ENCODE results near the gene SLC12A4. TPM values are rescaled to one million over a fixed set of nuclear protein-coding genes. Genes with fewer than 3 reads are reported as not detected.

SLC12A4 gene
- total RNA-seq, 1 donor from 2014 or later = 40.6 TPM

DNA sequence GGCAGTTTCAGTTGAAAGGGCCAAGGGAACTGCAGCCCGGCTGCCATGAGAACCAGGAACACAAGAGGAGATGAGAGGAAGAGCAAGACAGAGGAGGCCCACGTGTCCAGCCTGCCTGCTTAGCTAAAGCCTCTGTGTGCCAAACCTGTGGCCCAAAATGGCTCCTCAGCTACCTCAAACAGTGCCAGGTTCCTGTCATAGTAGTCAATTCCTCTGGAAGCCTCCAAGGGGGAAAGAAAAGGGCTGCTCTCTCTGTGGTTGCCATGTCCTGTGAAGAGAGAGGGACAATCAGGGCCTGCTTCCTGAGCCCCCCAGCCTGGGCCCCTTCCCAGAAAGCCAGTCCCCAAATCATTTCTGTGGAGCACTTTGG, 5.2 kb downstream of the SLC12A4 start:
- no peak for DNase-seq
- H3K4me1 Mint-ChIP-seq = peaks cover 19% of the 10 kb centered on the region

GRCh38 chr16:67962135-67962534, 6.3 kb downstream of the SLC12A4 start:
- no peak for DNase-seq
- Mint-ChIP-seq H3K27ac (no peak overlapping the region), H3K36me3 (ENCODE audit: low read depth) (peaks cover 23% of the 10 kb centered on the region), H3K4me3 (no peak overlapping the region), H3K9me3 (no peaks in the 10 kb centered on the region), H3K27me3 (no peaks in the 10 kb centered on the region), H3K4me1 (peaks cover 15% of the 10 kb centered on the region)
- intact Hi-C loops (cut with micrococcal nuclease) = no loop called here

More for the DNA sequence above, 5.2 kb downstream of the SLC12A4 start:
- no peak overlapping the region for H3K4me3 Mint-ChIP-seq
- no peak overlapping the region for H3K27ac Mint-ChIP-seq
- H3K27me3 Mint-ChIP-seq = no peaks in the 10 kb centered on the region
- peaks cover 21% of the 10 kb centered on the region for H3K36me3 Mint-ChIP-seq (ENCODE audit: low read depth)
- H3K9me3 Mint-ChIP-seq = no peaks in the 10 kb centered on the region
- intact Hi-C loops (cut with micrococcal nuclease) = no loop called here

- Mint-ChIP-seq H3K27ac (no peak overlapping the region), H3K4me3 (no peak overlapping the region), H3K36me3 (ENCODE audit: low read depth) (peaks cover 23% of the 10 kb centered on the region), H3K27me3 (no peaks in the 10 kb centered on the region), H3K9me3 (no peaks in the 10 kb centered on the region), H3K4me1 (peaks cover 9% of the 10 kb centered on the region)
- no peak for DNase-seq
- intact Hi-C loops (cut with micrococcal nuclease) = no loop called here
Measured at GRCh38 chr16:67961551-67961957, 6.9 kb downstream of the SLC12A4 start.

GRCh38 chr16:67959536-67960329, 8.7 kb downstream of the SLC12A4 start:
- no peak overlapping the region for H3K27ac Mint-ChIP-seq
- H3K36me3 Mint-ChIP-seq (ENCODE audit: low read depth) = peaks cover 25% of the 10 kb centered on the region
- no peaks in the 10 kb centered on the region for H3K27me3 Mint-ChIP-seq
- peaks cover 5% of the 10 kb centered on the region for H3K4me1 Mint-ChIP-seq
- no peaks in the 10 kb centered on the region for H3K9me3 Mint-ChIP-seq
- intact Hi-C loops (cut with micrococcal nuclease) = no loop called here
- no peak overlapping the region for H3K4me3 Mint-ChIP-seq
- no peak for DNase-seq

GRCh38 chr16:67957622-67958021, 10.8 kb downstream of the SLC12A4 start:
- DNase-seq = no peak
- intact Hi-C loops (cut with micrococcal nuclease) = no loop called here
- peaks cover 27% of the 10 kb centered on the region for H3K36me3 Mint-ChIP-seq (ENCODE audit: low read depth)
- no peak overlapping the region for H3K27ac Mint-ChIP-seq
- peaks cover 3% of the 10 kb centered on the region for H3K4me1 Mint-ChIP-seq
- no peak overlapping the region for H3K4me3 Mint-ChIP-seq
- H3K27me3 Mint-ChIP-seq = no peaks in the 10 kb centered on the region
- no peaks in the 10 kb centered on the region for H3K9me3 Mint-ChIP-seq

GRCh38 chr16:67954421-67955196, 13.8 kb downstream of the SLC12A4 start:
- Mint-ChIP-seq H3K27me3 (no peaks in the 10 kb centered on the region), H3K36me3 (ENCODE audit: low read depth) (peaks cover 20% of the 10 kb centered on the region), H3K27ac (no peak overlapping the region), H3K4me3 (no peak overlapping the region), H3K9me3 (no peaks in the 10 kb centered on the region), H3K4me1 (peaks cover 4% of the 10 kb centered on the region)
- DNase-seq = no peak
- intact Hi-C loops (cut with micrococcal nuclease) = no loop called here

- intact Hi-C loops (cut with micrococcal nuclease) = no loop called here
- H3K36me3 Mint-ChIP-seq (ENCODE audit: low read depth) = peaks cover 20% of the 10 kb centered on the region
- H3K4me1 Mint-ChIP-seq = peaks cover 4% of the 10 kb centered on the region
- no peaks in the 10 kb centered on the region for H3K27me3 Mint-ChIP-seq
- H3K4me3 Mint-ChIP-seq = no peak overlapping the region
- no peaks in the 10 kb centered on the region for H3K9me3 Mint-ChIP-seq
- no peak overlapping the region for H3K27ac Mint-ChIP-seq
- no peak for DNase-seq
Measured at GRCh38 chr16:67953641-67954375, 14.6 kb downstream of the SLC12A4 start.

DNA sequence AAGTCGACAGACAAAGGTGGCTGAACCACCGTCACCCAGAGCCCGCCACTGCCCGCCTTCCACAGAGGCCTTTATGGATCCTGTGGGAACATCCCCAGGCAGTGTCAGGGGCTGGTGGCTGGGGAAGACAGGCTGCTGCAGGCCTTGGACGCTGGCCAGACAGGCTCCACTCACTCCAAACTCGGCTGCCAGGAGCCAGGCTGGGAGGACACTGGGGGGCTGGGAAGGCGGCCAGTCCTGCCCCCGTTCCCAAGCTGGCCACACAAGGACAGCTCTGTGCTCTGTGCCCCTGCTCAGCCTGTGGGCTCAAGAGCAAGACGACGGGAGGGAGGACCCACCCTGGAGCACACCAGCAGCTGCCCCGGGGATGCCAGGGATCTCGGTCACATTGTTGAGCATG, 17.0 kb downstream of the SLC12A4 start:
- peaks cover 15% of the 10 kb centered on the region for H3K36me3 Mint-ChIP-seq (ENCODE audit: low read depth)
- H3K4me1 Mint-ChIP-seq = peaks cover 1% of the 10 kb centered on the region
- DNase-seq = no peak
- H3K4me3 Mint-ChIP-seq = no peak overlapping the region
- intact Hi-C loops (cut with micrococcal nuclease) = no loop called here
- no peak overlapping the region for H3K27ac Mint-ChIP-seq
- H3K9me3 Mint-ChIP-seq = no peaks in the 10 kb centered on the region
- H3K27me3 Mint-ChIP-seq = no peaks in the 10 kb centered on the region

DNA sequence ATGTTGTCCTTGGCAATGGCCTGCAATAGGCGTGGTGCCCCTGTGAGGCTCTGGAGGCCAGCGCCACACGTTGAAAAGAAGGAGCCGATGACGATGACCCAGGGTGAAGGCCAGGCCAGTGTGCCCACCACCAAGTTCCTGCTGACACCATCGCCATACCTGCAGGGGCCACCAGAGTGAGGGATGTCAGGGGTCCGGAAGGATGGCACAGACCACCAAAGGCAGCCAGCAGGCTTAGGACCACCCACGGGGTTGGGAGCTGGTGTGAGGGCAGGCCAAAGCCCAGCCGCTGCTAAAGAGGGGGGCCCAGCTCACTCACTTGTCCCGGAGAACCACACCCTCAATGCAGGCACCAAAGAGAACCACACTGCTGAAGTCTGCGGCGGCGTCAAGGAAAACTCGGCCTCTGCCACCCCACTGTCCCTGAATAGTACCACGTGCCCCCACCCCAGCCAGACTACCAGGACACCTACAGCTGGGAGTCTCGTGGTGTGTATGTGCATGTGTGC, 18.0 kb downstream of the SLC12A4 start:
- no peak overlapping the region for H3K4me3 Mint-ChIP-seq

GRCh38 chr16:67949645-67950044, 18.8 kb downstream of the SLC12A4 start:
- Mint-ChIP-seq H3K4me1 (peaks cover 1% of the 10 kb centered on the region), H3K9me3 (no peaks in the 10 kb centered on the region), H3K4me3 (no peak overlapping the region), H3K27me3 (no peaks in the 10 kb centered on the region), H3K36me3 (ENCODE audit: low read depth) (peaks cover 18% of the 10 kb centered on the region), H3K27ac (no peak overlapping the region)
- DNase-seq = no peak
- intact Hi-C loops (cut with micrococcal nuclease) = no loop called here

More for the DNA sequence above, 18.0 kb downstream of the SLC12A4 start:
- Mint-ChIP-seq H3K4me1 (peaks cover 1% of the 10 kb centered on the region), H3K36me3 (ENCODE audit: low read depth) (peaks cover 20% of the 10 kb centered on the region), H3K9me3 (no peaks in the 10 kb centered on the region), H3K27ac (no peak overlapping the region), H3K27me3 (no peaks in the 10 kb centered on the region)
- no peak for DNase-seq
- intact Hi-C loops (cut with micrococcal nuclease) = no loop called here

DNA sequence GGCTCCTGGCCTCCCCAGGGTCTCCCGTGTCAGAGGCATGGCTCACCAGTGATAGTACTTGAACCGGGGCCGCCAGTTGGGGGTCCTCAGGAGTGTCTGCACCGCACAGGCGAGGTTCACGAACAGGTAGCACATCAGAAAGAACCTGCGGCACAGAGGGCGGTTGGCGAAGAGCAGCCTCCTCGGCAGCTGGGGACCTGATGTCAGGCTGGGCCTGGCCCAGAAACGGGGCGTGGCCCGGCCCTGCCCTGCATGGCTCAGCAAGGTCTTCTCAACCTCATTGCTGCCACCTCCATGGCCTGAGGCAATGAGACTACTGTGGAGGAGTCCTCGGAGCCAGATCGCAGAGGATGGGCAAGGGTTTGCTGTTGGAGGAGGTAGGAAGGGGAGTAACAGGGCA, 20.4 kb downstream of the SLC12A4 start:
- no peak for DNase-seq
- H3K36me3 Mint-ChIP-seq (ENCODE audit: low read depth) = peaks cover 18% of the 10 kb centered on the region
- intact Hi-C loops (cut with micrococcal nuclease) = no loop called here
- peaks cover 1% of the 10 kb centered on the region for H3K4me1 Mint-ChIP-seq
- H3K9me3 Mint-ChIP-seq = no peaks in the 10 kb centered on the region
- H3K4me3 Mint-ChIP-seq = no peak overlapping the region
- H3K27ac Mint-ChIP-seq = no peak overlapping the region
- no peaks in the 10 kb centered on the region for H3K27me3 Mint-ChIP-seq

DNA sequence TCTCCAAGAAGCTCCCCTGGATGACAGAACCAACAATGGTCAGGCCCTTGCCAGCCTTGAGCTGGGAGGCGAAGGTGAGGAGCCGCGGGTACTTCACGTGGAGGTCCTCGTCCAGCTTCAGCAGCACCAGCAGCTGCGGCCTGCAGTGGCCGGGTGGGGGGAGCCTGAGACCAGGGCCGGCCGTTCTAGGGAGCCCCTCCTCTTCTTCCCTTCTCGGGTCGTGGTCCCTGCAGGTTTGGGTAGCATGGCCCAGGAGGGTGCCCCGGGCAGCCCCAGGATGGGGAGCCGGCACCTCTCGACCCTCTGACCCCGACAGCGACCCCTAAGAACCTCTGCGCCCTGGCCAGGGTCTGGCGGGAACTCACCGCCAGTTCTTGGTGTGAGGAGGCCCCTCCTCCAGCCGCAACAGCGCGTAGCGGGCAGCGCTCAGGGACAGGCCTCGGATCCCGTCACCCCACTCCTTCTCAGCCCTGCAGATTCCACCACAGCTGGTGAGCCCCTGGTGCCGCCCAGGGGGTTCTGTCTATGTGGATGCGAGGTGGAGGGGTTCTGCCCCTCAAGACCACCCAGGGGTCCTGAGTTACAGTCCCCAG, 21.4 kb downstream of the SLC12A4 start:
- no peak overlapping the region for H3K27ac Mint-ChIP-seq
- H3K36me3 Mint-ChIP-seq (ENCODE audit: low read depth) = peaks cover 16% of the 10 kb centered on the region
- no peaks in the 10 kb centered on the region for H3K4me1 Mint-ChIP-seq
- no peaks in the 10 kb centered on the region for H3K9me3 Mint-ChIP-seq
- intact Hi-C loops (cut with micrococcal nuclease) = no loop called here
- DNase-seq = no peak
- H3K4me3 Mint-ChIP-seq = no peak overlapping the region
- H3K27me3 Mint-ChIP-seq = no peaks in the 10 kb centered on the region

DNA sequence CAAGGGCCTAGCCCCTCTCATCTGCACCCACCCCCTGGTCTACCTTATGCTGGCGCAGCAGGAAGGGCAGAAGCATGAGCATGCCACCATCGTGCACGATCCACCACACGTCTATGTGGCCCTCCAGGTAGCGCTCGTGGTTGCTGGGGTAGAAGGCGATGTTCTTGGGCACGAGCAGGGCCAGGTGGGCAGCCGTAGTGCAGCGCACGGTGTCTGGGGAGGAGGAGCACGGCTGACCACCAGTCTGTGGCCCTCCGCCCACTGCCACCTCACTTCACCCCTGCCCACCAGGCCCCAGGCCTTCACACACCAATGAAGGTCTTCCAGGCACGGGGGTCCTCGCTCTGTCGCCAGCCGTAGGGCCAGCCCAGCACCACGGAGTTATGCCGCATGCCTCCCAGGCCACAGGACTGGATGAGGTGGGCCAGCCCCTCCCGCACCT, 22.3 kb downstream of the SLC12A4 start:
- no peaks in the 10 kb centered on the region for H3K27me3 Mint-ChIP-seq
- DNase-seq = no peak
- peaks cover 15% of the 10 kb centered on the region for H3K36me3 Mint-ChIP-seq (ENCODE audit: low read depth)
- intact Hi-C loops (cut with micrococcal nuclease) = no loop called here
- peaks cover 5% of the 10 kb centered on the region for H3K4me1 Mint-ChIP-seq
- no peaks in the 10 kb centered on the region for H3K9me3 Mint-ChIP-seq
- no peak overlapping the region for H3K4me3 Mint-ChIP-seq
- H3K27ac Mint-ChIP-seq = no peak overlapping the region
